ENCODE results near the gene PFKFB4. TPM values are rescaled to one million over a fixed set of nuclear protein-coding genes. Genes with fewer than 3 reads are reported as not detected.

Gene PFKFB4
- total and polyA plus RNA-seq, 7 donors = 0.25 to 4.1 (median 1.1) TPM

DNA sequence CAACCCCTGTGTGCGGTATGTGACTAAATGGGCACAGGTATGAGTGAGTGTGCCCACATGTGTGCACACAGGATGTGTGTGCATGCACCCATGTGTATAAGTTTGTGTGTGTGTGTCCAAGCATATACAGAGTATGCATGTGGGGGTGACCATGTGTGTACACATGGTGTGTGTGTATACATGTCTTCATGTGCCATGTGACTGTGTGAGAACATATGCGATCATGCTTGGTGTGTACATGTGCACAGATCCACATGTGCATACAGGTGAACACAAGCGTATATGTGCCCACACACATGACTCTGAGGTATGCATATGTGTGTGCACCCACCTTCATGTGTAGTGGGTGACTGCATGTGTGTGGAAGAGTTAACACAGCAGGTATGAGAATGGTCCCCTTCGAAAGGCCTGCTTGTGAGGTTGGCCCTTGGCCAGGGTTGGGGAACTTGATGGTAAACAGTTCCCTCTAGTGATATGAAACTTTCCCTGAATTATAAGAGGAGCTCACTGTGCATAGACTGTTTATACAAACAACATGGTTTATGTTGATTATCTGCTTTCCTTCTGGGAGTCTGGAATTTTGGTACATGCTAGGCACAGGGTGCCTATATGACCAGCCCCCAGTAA is 10.3 kb downstream of the PFKFB4 start:
- no peak for DNase-seq
- no peaks in the 10 kb centered on the region for H3K9me3 ChIP-seq
- H3K36me3 ChIP-seq (ENCODE audit: insufficient read depth in 1 of 2, low read depth in 1 of 2) = no peaks in the 10 kb centered on the region
- intact Hi-C loops (cut with DNase I) = loop anchor here in 1 of 2 donors (5.0 kb wide), 2 partner anchors 144 to 274 kb away; no protein-coding TSS in a partner anchor
- H3K4me3 ChIP-seq = no peak overlapping the region
- H3K4me1 ChIP-seq = peaks cover 17% of the 10 kb centered on the region
- H3K27me3 ChIP-seq (ENCODE audit: insufficient read depth in 3 of 3, low read length in 2 of 3) = no peaks in the 10 kb centered on the region
- TF ChIP-seq, protein P1, sequence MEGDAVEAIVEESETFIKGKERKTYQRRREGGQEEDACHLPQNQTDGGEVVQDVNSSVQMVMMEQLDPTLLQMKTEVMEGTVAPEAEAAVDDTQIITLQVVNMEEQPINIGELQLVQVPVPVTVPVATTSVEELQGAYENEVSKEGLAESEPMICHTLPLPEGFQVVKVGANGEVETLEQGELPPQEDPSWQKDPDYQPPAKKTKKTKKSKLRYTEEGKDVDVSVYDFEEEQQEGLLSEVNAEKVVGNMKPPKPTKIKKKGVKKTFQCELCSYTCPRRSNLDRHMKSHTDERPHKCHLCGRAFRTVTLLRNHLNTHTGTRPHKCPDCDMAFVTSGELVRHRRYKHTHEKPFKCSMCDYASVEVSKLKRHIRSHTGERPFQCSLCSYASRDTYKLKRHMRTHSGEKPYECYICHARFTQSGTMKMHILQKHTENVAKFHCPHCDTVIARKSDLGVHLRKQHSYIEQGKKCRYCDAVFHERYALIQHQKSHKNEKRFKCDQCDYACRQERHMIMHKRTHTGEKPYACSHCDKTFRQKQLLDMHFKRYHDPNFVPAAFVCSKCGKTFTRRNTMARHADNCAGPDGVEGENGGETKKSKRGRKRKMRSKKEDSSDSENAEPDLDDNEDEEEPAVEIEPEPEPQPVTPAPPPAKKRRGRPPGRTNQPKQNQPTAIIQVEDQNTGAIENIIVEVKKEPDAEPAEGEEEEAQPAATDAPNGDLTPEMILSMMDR (IDR thresholded peaks at IDR 0.05) = no peak
- 76 to 77% (median 76%) methylated on average over 4 of the region's 4 CpGs for WGBS, 3 donors
- H3K27ac ChIP-seq = no peak overlapping the region
- no peak for ATAC-seq

- Histone ChIP-seq H3K9me3 (no peaks in the 10 kb centered on the region), H3K4me3 (no peak overlapping the region), H3K27ac (no peak overlapping the region), H3K36me3 (ENCODE audit: insufficient read depth in 1 of 2, low read depth in 1 of 2) (no peaks in the 10 kb centered on the region), H3K27me3 (ENCODE audit: insufficient read depth in 3 of 3, low read length in 2 of 3) (no peaks in the 10 kb centered on the region), H3K4me1 (peaks cover 17% of the 10 kb centered on the region)
- 69 to 88% (median 75%) methylated on average over 5 of the region's 5 CpGs for WGBS, 3 donors
- ATAC-seq (no peak), DNase-seq (no peak)
- intact Hi-C loops (cut with DNase I) = no loop called here
- TF ChIP-seq, protein P1 (IDR thresholded peaks at IDR 0.05) = no peak
These were observed 12.5 kb downstream of the PFKFB4 start for GRCh38 chr3:48544141-48544540.

DNA sequence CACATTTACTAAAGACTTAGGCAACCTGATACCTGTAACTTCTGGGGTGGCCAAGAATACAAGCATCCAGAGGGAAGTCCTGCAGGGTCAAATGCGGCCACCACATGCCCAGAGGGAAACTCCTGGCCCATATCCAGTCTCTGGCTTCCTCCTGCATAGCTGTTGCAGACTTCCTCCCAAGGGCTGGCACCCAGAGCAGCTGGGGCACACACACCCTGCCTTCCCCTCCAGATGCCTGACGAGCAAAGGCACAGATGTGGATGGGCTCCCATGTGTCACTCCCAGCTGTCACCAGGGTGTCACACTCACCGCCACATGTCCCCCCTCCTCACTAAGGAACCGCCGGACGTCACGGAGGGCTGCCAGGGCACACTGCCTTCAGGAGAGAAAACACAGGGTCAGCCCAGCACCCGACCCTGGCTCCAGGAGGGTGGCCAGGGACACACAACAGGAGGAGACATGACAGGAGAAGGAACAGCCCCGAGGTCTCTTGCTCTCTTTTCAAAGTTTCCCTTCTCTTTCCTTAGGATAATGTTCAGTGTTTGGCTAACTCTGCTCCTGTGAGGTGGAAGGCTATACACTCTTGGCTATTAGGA is 13.2 kb downstream of the PFKFB4 start:
- H3K36me3 ChIP-seq (ENCODE audit: insufficient read depth in 1 of 2, low read depth in 1 of 2) = no peaks in the 10 kb centered on the region
- DNase-seq = peak; percentile 51 to 77
- peak; percentile 90 to 94 (median 92) for ATAC-seq
- TF ChIP-seq, protein P1 (IDR thresholded peaks at IDR 0.05) = no peak
- 13 to 27% (median 13%) methylated on average over 9 of the region's 9 CpGs for WGBS, 3 donors
- H3K9me3 ChIP-seq = no peaks in the 10 kb centered on the region
- H3K4me3 ChIP-seq = no peak overlapping the region
- H3K27me3 ChIP-seq (ENCODE audit: insufficient read depth in 3 of 3, low read length in 2 of 3) = no peaks in the 10 kb centered on the region
- H3K27ac ChIP-seq = peak overlapping the region; percentile 53
- intact Hi-C loops (cut with DNase I) = no loop called here
- H3K4me1 ChIP-seq = peaks cover 17% of the 10 kb centered on the region

DNA sequence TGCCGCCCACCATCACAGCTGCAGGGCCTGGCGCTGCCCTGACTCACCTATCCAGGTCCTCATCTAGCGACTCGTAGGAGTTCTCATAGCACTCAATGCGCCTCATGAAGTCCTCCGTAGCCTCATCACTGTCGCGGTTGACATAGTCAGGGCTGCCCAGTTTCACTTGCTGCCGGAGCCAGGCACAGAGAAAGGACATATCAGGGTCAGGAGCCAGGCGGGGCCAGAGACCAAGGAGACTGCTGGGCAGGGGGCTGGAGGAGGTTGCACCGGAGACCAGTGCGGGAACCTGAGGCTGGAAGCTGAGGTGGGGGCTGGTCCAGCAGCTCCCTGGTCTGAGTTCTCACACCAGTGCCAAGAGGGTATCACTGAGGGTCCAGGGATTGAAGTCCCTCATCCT is 18.2 kb downstream of the PFKFB4 start:
- Histone ChIP-seq H3K4me3 (no peak overlapping the region), H3K27ac (no peak overlapping the region), H3K36me3 (ENCODE audit: insufficient read depth in 1 of 2, low read depth in 1 of 2) (peaks cover 0 to 38% of the 10 kb centered on the region in 2 donors), H3K27me3 (ENCODE audit: insufficient read depth in 3 of 3, low read length in 2 of 3) (no peaks in the 10 kb centered on the region), H3K4me1 (peaks cover 11% of the 10 kb centered on the region), H3K9me3 (no peaks in the 10 kb centered on the region)
- no peak for DNase-seq
- 94 to 95% (median 94%) methylated on average over 12 of the region's 12 CpGs for WGBS, 3 donors
- TF ChIP-seq, protein P1 (IDR thresholded peaks at IDR 0.05) = no peak
- intact Hi-C loops (cut with DNase I) = no loop called here
- ATAC-seq = no peak

Data from psoas muscle (tissue), 8 donors.